ENCODE measurements around the gene KRT4. TPM values are rescaled to one million over a fixed set of nuclear protein-coding genes. Genes with fewer than 3 reads are reported as not detected.

The KRT4 gene
- total RNA-seq, 1 donor from 2014 or later = not detected

GRCh38 chr12:52806169-52806811 is 7.6 kb downstream of the KRT4 start:
- TF ChIP-seq CTCF (IDR thresholded peaks at IDR 0.05; ENCODE audit: borderline replicate concordance) = no peak
- H3K27me3 ChIP-seq (ENCODE audit: low read depth) = peaks cover 34% of the 10 kb centered on the region
- DNase-seq = no peak
- H3K36me3 ChIP-seq = no peaks in the 10 kb centered on the region
- intact Hi-C loops (cut with micrococcal nuclease) = no loop called here
- H3K9me3 ChIP-seq (replicated peaks) = no peaks in the 10 kb centered on the region
- no peak overlapping the region for H3K27ac ChIP-seq (replicated peaks)
- H3K4me1 ChIP-seq = no peaks in the 10 kb centered on the region
- no peak overlapping the region for H3K4me3 ChIP-seq

- H3K4me3 ChIP-seq = no peak overlapping the region
- H3K27me3 ChIP-seq (ENCODE audit: low read depth) = peaks cover 34% of the 10 kb centered on the region
- intact Hi-C loops (cut with micrococcal nuclease) = no loop called here
- DNase-seq = no peak
- no peaks in the 10 kb centered on the region for H3K36me3 ChIP-seq
- no peak for TF ChIP-seq CTCF (IDR thresholded peaks at IDR 0.05; ENCODE audit: borderline replicate concordance)
- no peak overlapping the region for H3K27ac ChIP-seq (replicated peaks)
- no peaks in the 10 kb centered on the region for H3K4me1 ChIP-seq
- H3K9me3 ChIP-seq (replicated peaks) = no peaks in the 10 kb centered on the region
Observed at GRCh38 chr12:52805739-52806138, 8.2 kb downstream of the KRT4 start.

DNA sequence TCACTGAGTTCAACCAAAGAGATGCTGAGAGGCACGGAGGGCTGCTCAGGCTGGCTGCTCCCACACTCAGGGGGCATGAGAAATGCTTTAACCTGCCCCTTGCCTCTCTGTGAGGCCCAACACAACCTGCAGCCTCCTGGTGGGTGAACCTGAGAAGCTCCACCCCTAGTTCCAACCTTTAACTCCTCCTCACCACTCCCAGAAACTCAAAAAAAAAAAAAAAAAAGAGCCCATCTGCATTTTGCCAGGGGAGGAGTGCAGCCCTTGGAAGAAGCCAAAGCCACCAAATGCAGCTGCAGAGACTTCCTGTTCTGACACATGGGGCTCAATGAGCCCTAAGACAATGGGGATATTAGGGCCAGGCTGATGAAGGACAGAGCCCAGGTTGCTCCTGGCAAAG is 8.9 kb downstream of the KRT4 start:
- peaks cover 34% of the 10 kb centered on the region for H3K27me3 ChIP-seq (ENCODE audit: low read depth)
- no peaks in the 10 kb centered on the region for H3K9me3 ChIP-seq (replicated peaks)
- no peak overlapping the region for H3K27ac ChIP-seq (replicated peaks)
- intact Hi-C loops (cut with micrococcal nuclease) = no loop called here
- H3K4me1 ChIP-seq = no peaks in the 10 kb centered on the region
- TF ChIP-seq CTCF (IDR thresholded peaks at IDR 0.05; ENCODE audit: borderline replicate concordance) = no peak
- no peaks in the 10 kb centered on the region for H3K36me3 ChIP-seq
- no peak overlapping the region for H3K4me3 ChIP-seq
- DNase-seq = no peak

- no peak for TF ChIP-seq CTCF (IDR thresholded peaks at IDR 0.05; ENCODE audit: borderline replicate concordance)
- H3K27me3 ChIP-seq (ENCODE audit: low read depth) = peaks cover 12% of the 10 kb centered on the region
- intact Hi-C loops (cut with micrococcal nuclease) = no loop called here
Observed at GRCh38 chr12:52802442-52802841, 11.5 kb downstream of the KRT4 start.

GRCh38 chr12:52801773-52802172 is 12.1 kb downstream of the KRT4 start:
- H3K27me3 ChIP-seq (ENCODE audit: low read depth) = peaks cover 6% of the 10 kb centered on the region
- intact Hi-C loops (cut with micrococcal nuclease) = no loop called here
- DNase-seq = no peak
- H3K9me3 ChIP-seq (replicated peaks) = no peaks in the 10 kb centered on the region
- no peak overlapping the region for H3K27ac ChIP-seq (replicated peaks)
- H3K36me3 ChIP-seq = no peaks in the 10 kb centered on the region
- no peak overlapping the region for H3K4me3 ChIP-seq
- H3K4me1 ChIP-seq = no peaks in the 10 kb centered on the region
- no peak for TF ChIP-seq CTCF (IDR thresholded peaks at IDR 0.05; ENCODE audit: borderline replicate concordance)

More at GRCh38 chr12:52802442-52802841, 11.5 kb downstream of the KRT4 start:
- no peak for DNase-seq
- Histone ChIP-seq H3K4me1 (no peaks in the 10 kb centered on the region), H3K9me3 (replicated peaks) (no peaks in the 10 kb centered on the region), H3K4me3 (no peak overlapping the region), H3K27ac (replicated peaks) (no peak overlapping the region), H3K36me3 (no peaks in the 10 kb centered on the region)

Data from left ventricle myocardium inferior (tissue), 1 donor.